IMR-90 (cell line): ENCODE results near the gene WNK1. TPM values are rescaled to one million over a fixed set of nuclear protein-coding genes. Genes with fewer than 3 reads are reported as not detected.

Experiments used
- ATAC-seq: fragments of 200-7000 bp; cut with Tn5 transposase; 2 replicates; pipeline ENCODE4 v1.9.1; 2020; ENCODE audit warnings: low read depth, mild to moderate bottlenecking, moderate library complexity
- BruUV-seq: library from RNA; stranded (reverse); fragments of 400-500 nt; replicated peaks from 2 replicates; lab custom pipeline; 2021; lab: Mats Ljungman, UMichigan
- CTCF ChIA-PET: fragments of 300-600 bp; formaldehyde crosslinking; extraction: SDS; loops from one replicate; lab custom pipeline; 2021; ENCODE audit warnings: antibody characterized with exemption; lab: Yijun Ruan, JAX
- POLR2A ChIA-PET: fragments of 300-600 bp; sonication (Branson Sonifier 250); formaldehyde crosslinking; loops from one replicate; lab custom pipeline; 2022; ENCODE audit warnings: antibody characterized with exemption; ENCODE audit not compliant: unreplicated experiment; lab: Charles Lee
- DNase-seq: peaks from one replicate; pipeline ENCODE4 v3.0.0; 2013
- H2AFZ ChIP-seq: replicated peaks from 2 replicates; pipeline ENCODE3; 2013; ENCODE audit warnings: low read length, mild to moderate bottlenecking; ENCODE audit not compliant: poor library complexity
- H2AK5ac ChIP-seq: 2 replicates; pipeline ENCODE4 v1.6.1; 2013; ENCODE audit warnings: low read depth, low read length, inconsistent platforms
- H2AK9ac ChIP-seq: replicated peaks from 2 replicates; pipeline ENCODE3; 2013; ENCODE audit warnings: mild to moderate bottlenecking, low read depth, low read length, moderate library complexity; ENCODE audit not compliant: poor library complexity
- H2BK120ac ChIP-seq: 2 replicates; pipeline ENCODE4 v1.6.1; 2013; ENCODE audit warnings: low read depth, low read length, inconsistent platforms
- H2BK15ac ChIP-seq: 3 replicates; pipeline ENCODE4 v1.6.1; 2013; ENCODE audit warnings: low read depth, low read length, inconsistent platforms
- H2BK20ac ChIP-seq: 2 replicates; pipeline ENCODE4 v1.6.1; 2013; ENCODE audit warnings: low read depth, mild to moderate bottlenecking, inconsistent platforms, low read length, moderate library complexity
- H2BK5ac ChIP-seq: 2 replicates; pipeline ENCODE4 v1.6.1; 2013; ENCODE audit warnings: mild to moderate bottlenecking, low read depth, low read length, inconsistent platforms; ENCODE audit not compliant: poor library complexity, severe bottlenecking
- H3K14ac ChIP-seq: replicated peaks from 2 replicates; pipeline ENCODE4 v1.6.1; 2013; ENCODE audit warnings: low read depth, low read length, inconsistent platforms
- H3K18ac ChIP-seq: 2 replicates; pipeline ENCODE4 v1.6.1; 2013; ENCODE audit warnings: low read depth, low read length, control low read depth
- H3K23ac ChIP-seq: 2 replicates; pipeline ENCODE4 v1.6.1; 2013; ENCODE audit warnings: low read depth, low read length, inconsistent platforms
- H3K27ac ChIP-seq: 2 replicates; pipeline ENCODE4 v1.5.1; 2013; ENCODE audit warnings: mild to moderate bottlenecking, control low read depth, low read length; ENCODE audit not compliant: insufficient read depth
- H3K27me3 ChIP-seq: 2 replicates; pipeline ENCODE4 v1.6.1; 2013; ENCODE audit warnings: low read length; ENCODE audit not compliant: control insufficient read depth, insufficient read depth
- H3K36me3 ChIP-seq: 2 replicates; pipeline ENCODE4 v1.6.1; 2013; ENCODE audit warnings: low read length, mixed read lengths; ENCODE audit not compliant: control insufficient read depth, insufficient read depth
- H3K4ac ChIP-seq: 2 replicates; pipeline ENCODE4 v1.6.1; 2013; ENCODE audit warnings: low read depth, low read length, inconsistent platforms
- H3K4me1 ChIP-seq: 2 replicates; pipeline ENCODE4 v1.6.1; 2013; ENCODE audit warnings: low read length, mixed read lengths; ENCODE audit not compliant: control insufficient read depth, insufficient read depth
- H3K4me2 ChIP-seq: 2 replicates; pipeline ENCODE4 v1.6.1; 2013; ENCODE audit warnings: low read depth, mild to moderate bottlenecking, control low read depth, low read length, moderate library complexity
- H3K4me3 ChIP-seq: 2 replicates; pipeline ENCODE4 v1.5.1; 2013; ENCODE audit warnings: low read depth, mild to moderate bottlenecking, control low read depth, low read length, moderate library complexity; ENCODE audit not compliant: insufficient read depth
- H3K56ac ChIP-seq: 2 replicates; pipeline ENCODE4 v1.6.1; 2013; ENCODE audit warnings: low read length, inconsistent platforms; ENCODE audit not compliant: insufficient read depth; ENCODE audit errors: extremely low read depth
- H3K79me1 ChIP-seq, 2 experiments: 2 replicates each; pipeline ENCODE4 v1.6.1; 2013; ENCODE audit warnings: low read length in 2 of 2, inconsistent platforms in 1 of 2, low read depth in 1 of 2
- H3K9ac ChIP-seq: 2 replicates; pipeline ENCODE4 v1.6.1; 2013; ENCODE audit warnings: low read depth, low read length, control low read depth
- H3K9me1 ChIP-seq: 2 replicates; pipeline ENCODE4 v1.6.1; 2013; ENCODE audit warnings: low read length, inconsistent platforms; ENCODE audit not compliant: insufficient read depth
- H3K9me3 ChIP-seq: 2 replicates; pipeline ENCODE4 v1.6.1; 2013; ENCODE audit warnings: low read length; ENCODE audit not compliant: control insufficient read depth, insufficient read depth
- H4K20me1 ChIP-seq: 2 replicates; pipeline ENCODE4 v1.6.1; 2013; ENCODE audit warnings: low read length, inconsistent platforms; ENCODE audit not compliant: insufficient read depth
- H4K5ac ChIP-seq: 2 replicates; pipeline ENCODE4 v1.6.1; 2013; ENCODE audit warnings: mild to moderate bottlenecking, low read depth, low read length, control low read depth
- H4K8ac ChIP-seq, 2 experiments: 2 replicates each; pipeline ENCODE4 v1.6.1; 2013; ENCODE audit warnings: low read depth in 2 of 2, low read length in 2 of 2, control low read depth in 1 of 2, inconsistent platforms in 1 of 2
- H4K91ac ChIP-seq: 2 replicates; pipeline ENCODE4 v1.6.1; 2013; ENCODE audit warnings: low read depth, low read length, inconsistent platforms; ENCODE audit not compliant: insufficient read depth
- BHLHE40 ChIP-seq: fragments of 150-350 bp; IDR thresholded peaks from 2 replicates; pipeline ENCODE4 v1.6.1; 2016; ENCODE audit warnings: mild to moderate bottlenecking, low read depth, low read length
- FOS ChIP-seq: fragments of 150-350 bp; IDR thresholded peaks from 2 replicates; pipeline ENCODE4 v1.6.1; 2016; ENCODE audit warnings: low read depth, low read length
- MAFK ChIP-seq: IDR thresholded peaks from 2 replicates; pipeline ENCODE4 v1.6.1; 2012; ENCODE audit warnings: low read depth, low read length, improper control_type of control experiment
- NFE2L2 ChIP-seq: fragments of 150-350 bp; IDR thresholded peaks from 2 replicates; pipeline ENCODE4 v1.6.1; 2016; ENCODE audit warnings: low read depth, mild to moderate bottlenecking, low read length
- RCOR1 ChIP-seq: IDR thresholded peaks from 2 replicates; pipeline ENCODE4 v1.6.1; 2012; ENCODE audit warnings: mild to moderate bottlenecking, low read length, improper control_type of control experiment; ENCODE audit not compliant: insufficient replicate concordance
- WGBS, 2 experiments: methylation state at CpG; one replicate each; pipeline versions ENCODE4 v1.1.5 to v1.1.7; 2013; ENCODE audit warnings: missing lambda C conversion rate in 2 of 2; ENCODE audit not compliant: insufficient read length in 1 of 2; ENCODE audit errors: extremely low coverage in 2 of 2; 5-methylcytosine and 5-hydroxymethylcytosine counted together
- dilution Hi-C: fragments of 300-500 bp; cut with HindIII; formaldehyde crosslinking; loops from one replicate; pipeline ENCODE4 v1.14.3; 2018; ENCODE audit warnings: low sequenced_read_pairs; ENCODE audit not compliant: unreplicated experiment
- in situ Hi-C: fragments of 300-500 bp; cut with MboI; formaldehyde crosslinking; loops from 3 replicates; pipeline ENCODE4 v1.14.3; 2019; ENCODE audit warnings: low sequenced_read_pairs, inconsistent platforms, mixed read lengths
- intact Hi-C: fragments of 100-400 bp; cut with micrococcal nuclease; formaldehyde crosslinking; loops from 2 replicates; pipeline ENCODE4 v1.10.0; 2022
- polyA plus RNA-seq, 3 experiments: library from polyadenylated mRNA; depleted of rRNA; stranded (reverse); fragments of >200 nt; gene quantifications; 2 replicates each; pipeline ENCODE4 v1.2.3, GENCODE V29; 2012; ENCODE audit warnings: low replicate concordance in 1 of 3
- total RNA-seq: library from RNA; depleted of rRNA; stranded (reverse); fragments of >200 nt; gene quantifications from 2 replicates; pipeline ENCODE4 v1.2.3, GENCODE V29; 2012
- TF ChIP-seq, protein P1 (sequence below): fragments of 150-350 bp; IDR thresholded peaks from 2 replicates; pipeline ENCODE4 v1.6.1; 2016; ENCODE audit warnings: low read depth, mild to moderate bottlenecking, low read length, moderate library complexity, borderline replicate concordance
- TF ChIP-seq, protein P2 (sequence below): conservative IDR thresholded peaks from 2 replicates; pipeline ENCODE4 v1.5.1; 2012; ENCODE audit warnings: mild to moderate bottlenecking, low read depth, low read length, improper control_type of control experiment

WNK1 gene
- total and polyA plus RNA-seq, 2 of the 4 experiments (the other 2 are of a cell fraction) = 36.9 to 42.8 TPM

DNA sequence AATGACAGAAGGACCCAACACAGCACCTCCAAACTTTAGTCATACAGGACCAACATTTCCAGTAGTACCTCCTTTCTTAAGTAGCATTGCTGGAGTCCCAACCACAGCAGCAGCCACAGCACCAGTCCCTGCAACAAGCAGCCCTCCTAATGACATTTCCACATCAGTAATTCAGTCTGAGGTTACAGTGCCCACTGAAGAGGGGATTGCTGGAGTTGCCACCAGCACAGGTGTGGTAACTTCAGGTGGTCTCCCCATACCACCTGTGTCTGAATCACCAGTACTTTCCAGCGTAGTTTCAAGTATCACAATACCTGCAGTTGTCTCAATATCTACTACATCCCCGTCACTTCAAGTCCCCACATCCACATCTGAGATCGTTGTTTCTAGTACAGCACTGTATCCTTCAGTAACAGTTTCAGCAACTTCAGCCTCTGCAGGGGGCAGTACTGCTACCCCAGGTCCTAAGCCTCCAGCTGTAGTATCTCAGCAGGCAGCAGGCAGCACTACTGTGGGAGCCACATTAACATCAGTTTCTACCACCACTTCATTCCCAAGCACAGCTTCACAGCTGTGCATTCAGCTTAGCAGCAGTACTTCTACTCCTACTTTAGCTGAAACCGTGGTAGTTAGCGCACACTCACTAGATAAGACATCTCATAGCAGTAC lies 132.5 kb downstream of the WNK1 start:
- Histone ChIP-seq H3K4me2 (no peak overlapping the region), H3K36me3 (peaks cover 60% of the 10 kb centered on the region), H2AK9ac (no peak overlapping the region), H4K5ac (no peak overlapping the region), H2BK5ac (no peak overlapping the region), H3K27ac (no peak overlapping the region), H2BK120ac (no peak overlapping the region), H3K4me3 (no peak overlapping the region), H3K14ac (no peak overlapping the region), H3K9ac (no peak overlapping the region), H2BK20ac (no peak overlapping the region), H3K56ac (no peak overlapping the region), H4K8ac (no peak overlapping the region), H3K79me1 (peaks cover 0 to 3% of the 10 kb centered on the region in 2 experiments; a peak in 1 of 4 replicates), H2AK5ac (no peak overlapping the region), H3K4ac (no peak overlapping the region), H3K23ac (no peak overlapping the region), H2AFZ (no peak overlapping the region), H2BK15ac (no peak overlapping the region), H3K9me3 (no peaks in the 10 kb centered on the region), H3K27me3 (no peaks in the 10 kb centered on the region), H4K91ac (no peak overlapping the region), H3K18ac (no peak overlapping the region), H3K9me1 (no peaks in the 10 kb centered on the region), H4K20me1 (no peaks in the 10 kb centered on the region), H3K4me1 (no peaks in the 10 kb centered on the region)
- BruUV-seq = TSS peak; percentile 91
- dilution Hi-C loops = no loop called here
- in situ Hi-C loops = no loop called here
- POLR2A ChIA-PET = no interaction called here
- WGBS, 2 experiments = 96% methylated on average over 4 of the region's 5 CpGs; no CpG with 5 or more reads in 1 of the 2 experiments
- intact Hi-C loops = loop anchor here (10.0 kb wide), 1 partner anchor 50 kb away; no protein-coding TSS in a partner anchor
- CTCF ChIA-PET = no interaction called here
- TF ChIP-seq NFE2L2 (no peak), MAFK (no peak), FOS (no peak), RCOR1 (no peak), BHLHE40 (no peak)
- TF ChIP-seq, protein P1, sequence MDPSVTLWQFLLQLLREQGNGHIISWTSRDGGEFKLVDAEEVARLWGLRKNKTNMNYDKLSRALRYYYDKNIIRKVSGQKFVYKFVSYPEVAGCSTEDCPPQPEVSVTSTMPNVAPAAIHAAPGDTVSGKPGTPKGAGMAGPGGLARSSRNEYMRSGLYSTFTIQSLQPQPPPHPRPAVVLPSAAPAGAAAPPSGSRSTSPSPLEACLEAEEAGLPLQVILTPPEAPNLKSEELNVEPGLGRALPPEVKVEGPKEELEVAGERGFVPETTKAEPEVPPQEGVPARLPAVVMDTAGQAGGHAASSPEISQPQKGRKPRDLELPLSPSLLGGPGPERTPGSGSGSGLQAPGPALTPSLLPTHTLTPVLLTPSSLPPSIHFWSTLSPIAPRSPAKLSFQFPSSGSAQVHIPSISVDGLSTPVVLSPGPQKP = no peak
- TF ChIP-seq, protein P2, sequence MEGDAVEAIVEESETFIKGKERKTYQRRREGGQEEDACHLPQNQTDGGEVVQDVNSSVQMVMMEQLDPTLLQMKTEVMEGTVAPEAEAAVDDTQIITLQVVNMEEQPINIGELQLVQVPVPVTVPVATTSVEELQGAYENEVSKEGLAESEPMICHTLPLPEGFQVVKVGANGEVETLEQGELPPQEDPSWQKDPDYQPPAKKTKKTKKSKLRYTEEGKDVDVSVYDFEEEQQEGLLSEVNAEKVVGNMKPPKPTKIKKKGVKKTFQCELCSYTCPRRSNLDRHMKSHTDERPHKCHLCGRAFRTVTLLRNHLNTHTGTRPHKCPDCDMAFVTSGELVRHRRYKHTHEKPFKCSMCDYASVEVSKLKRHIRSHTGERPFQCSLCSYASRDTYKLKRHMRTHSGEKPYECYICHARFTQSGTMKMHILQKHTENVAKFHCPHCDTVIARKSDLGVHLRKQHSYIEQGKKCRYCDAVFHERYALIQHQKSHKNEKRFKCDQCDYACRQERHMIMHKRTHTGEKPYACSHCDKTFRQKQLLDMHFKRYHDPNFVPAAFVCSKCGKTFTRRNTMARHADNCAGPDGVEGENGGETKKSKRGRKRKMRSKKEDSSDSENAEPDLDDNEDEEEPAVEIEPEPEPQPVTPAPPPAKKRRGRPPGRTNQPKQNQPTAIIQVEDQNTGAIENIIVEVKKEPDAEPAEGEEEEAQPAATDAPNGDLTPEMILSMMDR = no peak
- ATAC-seq (no peak), DNase-seq (no peak)
